Measurements from ENCODE around the gene TSGA10IP.

- no peak for TF ChIP-seq CTCF (IDR thresholded peaks at IDR 0.05)
- TF ChIP-seq EZH2 (IDR thresholded peaks at IDR 0.05; ENCODE audit: borderline replicate concordance, insufficient read depth, low read depth, low read length, poor library complexity, severe bottlenecking) = no peak
These were observed 8.2 kb downstream of the TSGA10IP start for GRCh38 chr11:65953471-65953870.

Measured in B cell (primary cell).